DMS79 treated with DMSO at 0.1 percent for 48 hours (cell line): ENCODE measurements around the gene NMT2.

ENCODE experiments used
- DNase-seq: peaks from one replicate; lab custom pipeline; 2025; lab: John Stamatoyannopoulos, UW

The NMT2 gene

DNA sequence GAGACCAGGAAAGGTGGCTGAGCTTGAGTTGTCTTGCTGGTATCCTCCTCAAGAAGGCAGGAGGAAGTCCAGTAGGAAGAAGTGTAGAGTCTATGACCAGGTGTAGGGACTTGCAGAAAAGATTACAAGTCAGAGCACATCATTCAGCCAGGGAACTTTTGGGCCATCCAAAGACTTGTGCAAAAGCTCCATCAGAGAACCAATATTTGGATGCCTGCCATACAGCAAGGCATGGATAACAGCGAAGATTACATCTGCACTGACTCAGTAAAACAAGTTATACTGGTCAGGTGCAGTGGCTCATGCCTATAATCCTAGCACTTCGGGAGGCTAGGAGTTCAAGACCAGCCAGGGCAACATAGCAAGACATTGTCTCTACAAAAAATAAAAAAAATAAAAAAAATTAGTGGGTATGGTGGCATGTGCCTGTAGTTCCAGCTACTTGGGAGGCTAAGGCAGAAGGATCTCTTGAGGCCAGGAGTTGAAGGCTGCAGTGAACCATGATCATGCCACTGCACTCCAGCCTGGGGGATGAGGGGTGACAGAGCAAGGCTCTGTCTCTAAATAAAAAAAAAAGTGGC is 13.2 kb upstream of the NMT2 start:
- DNase-seq: no peak

DNA sequence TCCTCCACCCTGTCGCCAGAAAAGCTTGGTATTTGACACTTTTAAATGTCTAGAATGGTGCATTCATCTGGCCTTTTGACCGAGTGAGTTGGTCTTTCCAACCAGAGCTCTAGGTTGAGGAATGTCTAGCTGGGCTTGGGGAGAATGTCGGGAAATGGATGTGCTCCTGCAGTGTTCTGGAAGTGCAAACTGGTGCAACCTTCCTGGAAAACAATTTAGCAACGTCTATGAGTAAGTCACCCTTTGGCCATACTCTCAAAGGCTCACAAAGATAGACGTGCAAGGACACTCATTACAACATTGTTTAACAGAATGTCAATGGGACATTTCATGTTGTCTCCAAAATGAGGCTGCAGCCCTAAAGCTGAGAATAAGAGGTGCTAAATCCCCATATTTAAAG is 12.2 kb upstream of the NMT2 start:
- no peak for DNase-seq

DNA sequence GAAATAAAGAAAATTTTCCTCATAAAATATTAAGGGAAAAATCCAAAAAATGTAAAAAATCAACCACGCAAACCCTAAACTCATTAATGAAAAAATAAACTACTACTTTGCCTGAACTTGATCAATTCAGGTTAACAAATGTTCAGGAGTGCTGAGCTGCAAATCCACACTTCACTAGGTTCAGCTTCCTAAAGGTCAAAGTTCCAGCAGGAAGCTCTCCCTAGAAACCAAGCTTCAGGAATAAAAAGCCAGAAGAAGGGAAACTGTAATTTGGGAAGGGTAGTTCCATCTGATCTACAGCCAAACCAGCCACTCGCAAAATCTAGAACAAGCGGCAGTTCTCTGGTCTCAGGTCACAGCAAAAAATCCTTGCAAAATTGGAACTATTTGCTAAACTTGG is 7.8 kb upstream of the NMT2 start:
- no peak for DNase-seq

DNA sequence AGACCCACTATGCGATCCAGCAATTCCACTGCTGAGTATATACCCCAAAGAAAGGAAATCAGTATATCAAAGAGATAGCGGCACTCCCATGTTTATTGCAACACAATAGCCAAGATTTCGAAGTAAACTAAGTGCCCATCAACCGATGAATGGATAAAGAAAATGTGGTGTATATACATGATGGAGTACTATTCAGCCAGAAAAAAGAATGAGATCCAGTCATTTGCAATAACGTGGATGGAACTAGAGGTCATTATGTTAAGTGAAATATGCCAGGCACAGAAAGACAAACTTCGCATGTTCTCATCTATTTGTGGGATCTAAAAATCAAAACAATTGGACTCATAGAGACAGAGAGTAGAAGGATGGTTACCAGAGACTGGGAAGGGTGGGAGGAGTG is 7.1 kb upstream of the NMT2 start:
- no peak for DNase-seq

DNA sequence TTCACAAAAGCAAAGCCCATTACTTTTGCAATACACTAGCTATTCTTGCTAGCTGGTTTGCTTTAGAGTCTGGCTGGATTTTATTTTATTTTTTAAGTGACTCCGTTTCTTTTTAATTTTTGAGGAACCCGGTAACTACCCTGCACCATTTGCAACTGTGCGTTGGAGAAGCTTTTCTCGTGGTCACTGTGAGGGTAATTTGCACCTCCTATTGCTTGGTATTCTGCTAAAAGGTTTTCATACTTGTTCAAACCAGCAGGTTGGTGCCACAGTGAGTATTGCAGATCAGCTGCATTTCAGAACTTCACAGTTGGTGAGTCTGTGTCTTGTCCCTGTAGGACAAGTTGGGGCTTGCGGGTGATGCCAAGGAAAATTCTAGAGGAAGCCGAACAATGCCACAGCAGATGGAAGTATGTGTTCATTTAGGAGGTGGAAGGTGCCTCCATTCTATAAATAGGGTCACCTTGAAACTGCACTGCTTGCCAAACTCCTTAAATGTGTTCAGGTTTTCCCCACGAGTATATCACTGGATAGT is 3.9 kb upstream of the NMT2 start:
- no peak for DNase-seq

DNA sequence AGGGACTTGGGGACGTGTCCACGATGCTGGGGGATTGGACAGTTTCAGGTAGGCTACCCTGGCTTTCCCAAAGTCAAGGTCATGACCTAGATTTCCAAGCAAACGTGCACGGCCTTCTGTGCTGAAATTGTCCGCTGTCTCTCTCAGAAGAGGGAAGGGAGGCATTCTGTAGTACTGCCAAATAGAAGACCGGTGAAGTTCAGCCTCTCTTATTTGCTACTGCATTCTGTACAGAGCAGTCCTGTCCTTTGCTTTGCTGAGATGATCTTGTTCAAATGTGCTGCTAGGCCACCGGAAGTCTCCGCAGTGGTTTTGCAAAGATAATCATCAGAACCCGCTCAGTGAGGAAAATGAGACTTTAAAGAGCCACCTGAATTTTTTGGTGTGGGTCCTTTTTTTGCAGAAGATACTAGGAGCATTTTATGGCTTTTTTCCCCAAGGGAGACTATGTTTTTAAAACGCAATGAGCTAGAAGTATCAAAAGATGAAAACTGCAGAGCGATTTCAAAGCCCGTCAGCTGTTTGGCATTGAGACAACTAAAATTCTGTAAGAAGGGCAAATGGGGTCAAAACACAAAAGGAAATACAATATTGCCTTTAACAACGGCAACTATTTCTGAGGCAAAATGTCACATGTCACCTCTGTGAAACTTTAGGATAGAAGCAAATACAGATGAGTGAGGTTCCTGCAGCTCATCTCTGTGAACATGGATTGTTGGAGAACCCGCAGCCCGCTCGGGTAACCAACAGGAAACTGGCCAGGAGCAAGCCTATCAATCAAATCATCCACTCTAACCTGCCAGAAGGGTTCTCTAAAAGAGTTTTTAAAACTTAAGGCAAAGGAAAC is 1.3 kb upstream of the NMT2 start:
- DNase-seq: no peak

DNA sequence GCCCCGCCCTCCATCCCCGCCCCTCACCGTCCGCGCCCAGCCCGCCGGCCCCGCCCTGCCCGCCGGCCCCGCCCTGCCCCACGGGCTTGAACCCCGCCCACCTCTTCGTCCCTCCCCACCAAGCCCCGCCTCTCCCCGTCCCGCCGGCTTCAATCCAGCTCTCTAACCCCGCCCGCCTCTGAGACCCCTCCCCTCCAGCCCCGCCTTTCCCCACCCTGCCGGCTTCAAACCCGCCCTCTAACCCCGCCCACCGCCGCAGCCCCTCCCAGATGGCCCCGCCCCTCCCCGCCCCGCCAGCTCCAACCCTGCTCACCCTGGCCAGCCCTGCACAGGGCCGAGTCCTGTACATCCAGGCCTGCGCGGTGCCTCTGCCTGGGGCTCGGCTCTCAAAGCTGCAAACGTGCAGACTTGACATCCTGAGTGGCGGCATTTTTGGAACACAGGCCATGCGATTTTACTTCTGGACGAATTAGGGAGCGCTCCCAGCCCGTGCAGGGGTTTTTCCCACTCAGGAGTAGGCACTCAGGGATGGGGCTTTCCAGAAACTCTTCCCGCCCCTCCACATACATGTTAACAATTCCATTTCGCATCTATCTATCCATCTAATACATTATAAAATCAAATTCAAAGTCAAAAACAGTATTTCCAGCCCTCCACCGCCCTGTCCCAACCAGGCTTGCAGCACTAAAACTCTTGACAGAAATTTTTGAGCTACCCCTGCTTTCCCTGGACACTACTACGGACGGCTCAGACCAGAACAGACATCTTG is 477 bp upstream of the NMT2 start:
- DNase-seq: peak; percentile 48

DNA sequence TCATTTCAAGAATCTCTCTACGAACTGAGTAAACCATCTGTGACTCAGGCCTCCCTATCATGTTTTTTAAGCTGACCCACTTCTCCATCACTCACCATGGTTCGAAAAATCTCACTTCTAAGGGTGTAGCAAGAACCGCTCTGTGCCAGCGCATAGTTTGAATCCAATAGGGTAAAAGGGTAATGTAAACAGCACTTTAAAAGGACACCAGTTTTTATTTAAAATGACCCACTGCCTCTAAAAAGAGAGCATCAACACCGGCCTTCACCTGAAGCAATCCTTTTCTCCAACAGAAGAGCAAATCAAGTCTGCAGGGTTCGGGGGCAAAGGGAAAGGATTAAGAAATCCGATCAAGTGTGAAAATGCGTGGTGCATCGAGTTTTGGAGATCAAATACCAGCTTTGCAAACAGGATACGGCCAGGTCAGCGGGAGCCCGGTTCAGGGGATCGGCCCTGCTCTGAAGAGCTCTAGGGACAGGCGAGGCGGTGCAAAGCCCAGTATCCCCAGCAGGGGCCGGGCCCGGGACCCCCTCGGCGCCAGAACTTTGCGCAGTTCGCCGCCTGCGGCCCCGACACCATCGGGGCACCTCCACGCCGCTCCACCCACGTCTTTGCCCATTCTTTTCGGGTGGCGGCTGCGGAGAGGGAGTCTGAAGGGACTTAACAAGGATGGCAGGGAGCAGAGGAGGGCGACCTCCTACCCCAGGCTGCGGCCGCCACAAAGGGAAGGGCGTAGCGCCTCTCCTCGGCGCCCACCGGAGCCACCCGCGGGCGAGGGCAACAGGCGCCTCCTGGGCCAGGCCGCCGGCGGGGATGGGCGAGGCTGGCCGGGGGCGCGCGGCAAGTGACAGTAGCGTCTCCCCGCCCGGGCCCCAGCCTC is 842 bp downstream of the NMT2 start:
- peak; percentile 28 for DNase-seq

DNA sequence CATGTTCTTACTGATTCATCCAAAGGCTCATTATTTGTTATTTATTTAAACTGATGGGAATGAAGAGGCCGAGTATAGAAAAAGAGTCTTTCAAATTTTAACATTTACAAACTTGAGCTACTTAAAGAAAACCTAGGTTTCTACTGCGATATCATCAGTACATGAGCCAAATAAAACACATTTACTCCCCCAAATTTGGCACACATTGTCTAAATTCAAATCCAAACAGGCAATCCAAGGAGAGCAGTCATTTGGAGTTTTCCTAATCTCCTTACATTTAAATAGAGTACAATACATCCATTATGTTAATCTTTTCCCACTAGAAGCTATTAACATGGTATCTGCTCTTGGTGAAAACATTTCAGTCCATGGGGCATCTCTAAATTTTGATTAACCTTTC is 2.2 kb downstream of the NMT2 start:
- no peak for DNase-seq

DNA sequence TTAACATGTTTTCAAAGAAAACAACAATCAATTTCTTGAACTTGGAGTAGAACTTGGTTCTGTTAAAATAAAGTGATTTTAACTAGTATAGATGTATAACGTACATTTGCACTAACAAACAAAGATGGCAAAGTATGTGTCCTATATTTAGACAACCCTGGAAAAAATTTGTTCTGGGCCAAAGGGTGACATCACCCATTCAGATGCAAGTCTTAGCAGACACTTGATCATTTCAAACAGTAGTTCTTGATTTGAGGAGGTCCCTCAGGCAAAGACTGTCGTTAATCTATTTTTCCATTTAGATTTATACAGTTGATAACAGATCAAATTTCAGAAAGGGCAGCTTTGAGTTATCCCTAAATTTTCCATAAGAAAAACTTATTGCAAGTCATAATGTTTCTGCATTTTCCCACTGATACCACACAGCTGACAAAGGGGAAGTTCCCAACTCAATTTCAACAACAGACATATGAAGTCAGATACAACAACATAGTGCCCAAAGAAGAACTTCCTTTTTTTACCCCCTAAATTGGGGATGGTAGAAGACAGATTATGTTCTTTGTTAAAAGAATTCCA is 5.2 kb downstream of the NMT2 start:
- no peak for DNase-seq

DNA sequence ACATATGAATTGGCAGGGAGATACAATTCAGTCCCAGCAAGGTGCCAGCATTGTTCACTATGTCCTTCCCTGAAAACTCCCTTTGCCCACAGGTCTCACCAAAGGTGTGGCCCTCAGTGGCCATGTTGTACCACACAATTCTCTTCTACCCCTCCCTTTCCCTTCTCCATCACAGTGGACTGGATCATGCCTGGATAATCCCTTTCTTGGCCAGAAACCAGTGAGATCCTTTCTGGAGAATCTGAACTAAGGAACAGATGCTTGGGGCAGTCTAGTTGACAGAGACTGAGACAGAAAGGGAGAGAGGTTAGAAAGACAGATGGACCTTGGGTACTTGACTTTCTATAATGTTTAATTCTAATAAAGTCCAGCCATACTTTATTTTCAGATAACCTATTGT is 9.5 kb downstream of the NMT2 start:
- no peak for DNase-seq

DNA sequence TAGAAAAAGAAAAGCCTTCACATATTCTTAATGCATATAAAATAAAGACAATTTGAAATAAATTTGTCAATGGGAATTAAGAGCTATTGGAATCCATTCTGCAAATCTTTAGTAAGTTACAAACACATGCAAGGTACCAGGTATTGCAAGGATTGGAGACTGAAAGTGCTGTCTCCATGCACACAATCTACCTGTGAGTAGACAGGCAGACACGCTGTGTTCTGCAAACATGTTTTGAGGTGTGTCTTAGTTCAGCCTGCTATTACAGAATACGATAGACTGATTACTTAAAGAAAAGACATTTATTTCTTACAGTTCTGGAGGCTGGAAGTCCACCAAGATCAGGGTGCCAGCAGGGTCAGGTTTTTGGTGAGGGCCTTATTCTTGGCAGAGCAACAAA is 10.0 kb downstream of the NMT2 start:
- no peak for DNase-seq

DNA sequence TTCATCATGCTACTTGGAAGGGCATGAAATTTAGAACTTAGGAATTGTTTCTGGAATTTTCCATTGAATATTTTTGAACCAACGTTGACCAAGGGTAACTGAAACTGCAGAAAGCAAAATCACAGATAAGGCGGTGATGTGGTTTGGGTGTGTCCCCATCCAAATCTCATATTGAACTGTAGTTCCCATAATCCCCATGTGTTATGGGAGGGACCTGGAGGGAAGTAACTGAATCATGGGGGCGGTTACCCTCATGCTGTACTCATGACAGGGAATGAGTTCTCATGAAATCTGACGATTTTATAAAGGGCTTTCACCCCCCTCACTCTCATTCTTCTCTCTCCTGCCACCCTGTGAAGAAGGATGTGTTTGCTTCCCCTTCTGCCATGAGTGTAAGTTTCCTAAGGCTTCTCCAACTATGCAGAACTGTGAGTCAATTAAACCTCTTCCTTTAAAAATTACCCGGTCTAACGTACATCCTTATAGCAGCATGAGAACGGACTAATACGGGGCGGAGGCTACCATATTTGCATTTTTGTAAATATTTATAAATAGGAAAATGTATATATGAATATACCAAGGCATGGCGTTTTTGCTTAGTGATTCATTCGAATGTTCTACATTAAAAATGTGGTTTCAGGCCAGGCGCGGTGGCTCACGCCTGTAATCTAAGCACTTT is 12.4 kb downstream of the NMT2 start:
- no peak for DNase-seq

DNA sequence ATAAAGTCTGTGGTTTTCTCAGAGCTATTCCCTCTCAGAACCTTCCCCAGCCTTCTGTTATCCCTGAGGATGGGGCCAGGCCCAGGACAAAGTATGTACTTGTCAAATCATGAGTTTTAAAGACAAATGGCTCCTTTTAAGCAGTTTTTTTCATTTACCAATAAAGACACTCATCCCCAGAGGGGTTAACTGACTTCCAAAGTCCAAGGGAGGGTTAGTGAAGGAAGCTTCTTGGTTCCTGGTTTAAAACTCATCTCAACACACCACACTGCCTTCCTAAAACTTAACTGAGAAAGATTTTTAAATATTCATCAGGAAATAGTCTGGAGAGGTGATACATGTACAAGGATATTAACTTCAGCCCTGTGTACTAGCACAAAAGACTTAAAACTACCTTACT is 15.9 kb downstream of the NMT2 start:
- no peak for DNase-seq

DNA sequence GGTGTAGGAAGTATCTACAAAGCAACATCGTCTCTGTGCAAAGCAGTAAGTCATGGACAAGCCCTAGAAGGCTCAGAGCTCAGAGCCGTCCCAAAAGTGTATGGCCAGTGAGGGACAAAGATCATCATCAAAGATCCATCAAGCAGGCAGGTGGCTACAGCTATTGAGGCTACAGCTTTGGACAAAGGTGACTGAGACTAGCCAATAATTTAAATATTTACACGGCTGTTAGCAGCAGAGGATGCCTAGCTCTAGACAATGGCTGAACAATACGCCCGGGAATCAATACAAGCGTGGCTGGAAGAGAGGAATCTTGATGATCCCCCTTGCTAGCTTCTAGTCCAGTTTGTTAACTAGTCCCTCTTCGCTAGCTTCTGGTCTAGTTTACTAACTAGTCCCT is 17.9 kb downstream of the NMT2 start:
- DNase-seq: no peak

DNA sequence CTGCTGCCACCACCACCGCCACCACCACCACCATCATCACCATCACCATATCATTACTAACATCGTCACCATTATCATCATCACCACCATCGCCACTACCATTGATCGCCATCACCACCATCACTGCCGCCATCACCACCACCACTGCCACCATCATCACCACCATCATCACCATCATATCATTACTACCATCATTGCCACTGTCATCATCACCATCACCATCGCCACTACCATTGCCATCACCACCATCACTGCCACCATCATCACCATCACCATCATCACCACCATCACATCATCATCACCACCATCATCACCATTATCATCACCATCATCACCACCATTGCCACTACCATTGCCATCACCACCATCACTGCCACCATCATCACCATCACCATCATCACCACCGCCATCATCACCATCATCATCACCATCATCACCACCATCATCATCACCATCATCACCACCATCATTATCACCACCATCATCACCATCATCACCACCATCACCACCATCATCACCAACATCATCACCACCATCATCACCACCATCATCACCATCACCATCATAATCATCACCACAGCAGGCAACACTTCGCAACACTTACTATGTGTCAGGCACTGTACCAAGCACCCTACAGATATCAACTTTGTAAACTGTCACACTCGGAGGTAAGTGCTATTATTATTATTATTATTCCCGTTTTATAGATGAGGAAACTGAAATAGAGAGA is 19.3 kb downstream of the NMT2 start:
- no peak for DNase-seq

DNA sequence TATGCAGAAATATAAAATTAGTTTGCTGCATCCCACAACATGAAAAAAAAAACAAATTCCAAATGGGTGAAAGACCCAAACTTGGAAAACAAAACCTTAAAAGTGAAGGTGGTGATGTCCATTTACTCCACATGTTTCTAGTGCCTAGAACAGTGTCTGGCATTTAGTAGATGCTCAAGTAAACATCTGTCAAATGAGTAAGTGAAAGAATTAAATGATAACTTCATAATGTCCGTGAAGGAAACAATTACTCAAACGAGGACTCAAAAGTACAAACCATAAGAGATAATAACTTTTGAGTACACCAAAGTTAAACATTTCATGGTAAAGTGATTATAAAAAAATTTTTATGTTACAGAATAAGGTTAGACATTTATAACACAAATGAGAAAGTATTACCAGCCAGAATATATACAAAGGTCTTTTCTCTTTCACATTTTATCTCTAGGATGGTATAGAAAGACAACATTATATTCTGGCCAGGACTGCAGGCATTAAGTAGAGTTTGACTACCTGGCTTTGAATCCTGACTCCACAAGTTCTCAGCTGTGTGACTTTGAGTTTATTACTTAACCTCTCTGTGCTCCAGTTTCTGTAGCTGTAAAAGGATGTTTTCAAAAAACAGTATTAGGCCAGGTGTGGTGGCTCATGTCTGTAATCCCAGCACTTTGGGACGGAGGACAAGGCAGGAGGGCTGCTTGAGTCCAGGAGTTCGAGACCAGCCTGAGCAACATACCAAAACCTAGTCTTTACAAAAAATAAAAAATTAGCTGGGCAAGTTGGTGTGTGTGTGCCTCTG is 20.7 kb downstream of the NMT2 start:
- DNase-seq: no peak

DNA sequence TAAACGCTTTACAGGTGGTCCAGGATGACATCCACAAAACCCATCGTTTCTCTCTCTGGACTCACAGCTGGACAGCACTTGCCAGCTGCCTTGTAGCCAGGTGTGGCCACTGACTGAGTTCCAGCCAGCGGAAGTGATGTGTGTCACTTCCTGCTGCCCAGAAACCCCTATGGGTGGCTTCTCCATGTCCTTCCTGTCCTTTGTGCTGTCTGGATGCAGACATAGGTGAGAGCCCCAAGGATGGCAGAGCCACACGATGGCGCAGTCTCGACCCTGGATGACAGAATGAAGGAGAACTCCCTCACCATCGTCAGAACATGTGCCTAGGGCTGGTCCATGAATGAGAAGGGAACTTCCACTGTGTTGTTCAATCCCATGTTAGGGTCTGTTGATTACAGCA is 22.1 kb downstream of the NMT2 start:
- DNase-seq: no peak

DNA sequence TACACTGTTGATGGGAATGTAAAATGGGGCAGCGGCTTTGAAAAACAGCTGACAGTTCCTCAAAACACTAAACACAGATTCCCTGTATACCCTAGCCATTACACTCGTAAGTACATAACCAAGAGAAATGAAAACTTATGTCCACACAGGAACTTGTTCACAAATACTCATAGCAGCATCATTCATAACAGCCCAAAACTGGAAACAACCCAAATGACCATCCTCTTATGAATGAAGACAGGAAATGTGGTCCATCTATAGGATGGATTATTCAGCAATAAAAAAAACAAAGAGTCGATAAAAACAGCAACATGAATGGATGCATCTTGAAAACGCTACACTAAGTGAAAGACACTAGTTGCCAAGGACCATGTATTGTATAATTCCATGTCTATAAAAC is 23.7 kb downstream of the NMT2 start:
- no peak for DNase-seq
